Left renal pelvis (tissue), 4 donors: ENCODE measurements around the gene TNC. TPM values are rescaled to one million over a fixed set of nuclear protein-coding genes. Genes with fewer than 3 reads are reported as not detected.

ENCODE experiments used
- DNase-seq, 4 donors: peaks; one replicate each; pipeline ENCODE4 v3.0.0-alpha.2; 2013; ENCODE audit warnings: low read depth in 4 of 4, low spot score in 3 of 4
- polyA plus RNA-seq, 4 donors: library from polyadenylated mRNA; unstranded; fragments of 120-200 nt; gene quantifications; one replicate each; pipeline ENCODE4 v1.2.1, GENCODE V29; 2013; ENCODE audit not compliant: insufficient read length in 4 of 4

Gene TNC
- polyA plus RNA-seq, 4 donors = 228 to 410 (median 350) TPM

GRCh38 chr9:115015018-115015635 lies 102.8 kb downstream of the TNC start:
- peak in 2 of 4 donors; percentile 5 to 22 for DNase-seq

- DNase-seq = no peak
These were observed 103.5 kb downstream of the TNC start for GRCh38 chr9:115014438-115014837.

GRCh38 chr9:115013998-115014397 lies 104.0 kb downstream of the TNC start:
- peak; percentile 19 to 40 (median 28) for DNase-seq

GRCh38 chr9:115012486-115012885 lies 105.5 kb downstream of the TNC start:
- no peak for DNase-seq

- DNase-seq = no peak
These were observed 107.1 kb downstream of the TNC start for GRCh38 chr9:115010874-115011273.

- DNase-seq = no peak
These were observed 109.3 kb downstream of the TNC start for GRCh38 chr9:115008536-115009270.

- DNase-seq = no peak
These were observed 111.3 kb downstream of the TNC start for GRCh38 chr9:115006660-115007059.

GRCh38 chr9:115005322-115005721 lies 112.6 kb downstream of the TNC start:
- no peak for DNase-seq

- DNase-seq = no peak
These were observed 113.4 kb downstream of the TNC start for GRCh38 chr9:115004545-115004944.

GRCh38 chr9:115002371-115003120 lies 115.4 kb downstream of the TNC start:
- no peak for DNase-seq

- DNase-seq = no peak
These were observed 117.7 kb downstream of the TNC start for GRCh38 chr9:115000217-115000639.

GRCh38 chr9:114998326-114998725 lies 119.6 kb downstream of the TNC start:
- no peak for DNase-seq

- no peak for DNase-seq
These were observed 122.2 kb downstream of the TNC start for GRCh38 chr9:114995681-114996221.

GRCh38 chr9:114994768-114995167 lies 123.2 kb downstream of the TNC start:
- no peak for DNase-seq

GRCh38 chr9:114991861-114992260 lies 126.1 kb downstream of the TNC start:
- no peak for DNase-seq

- DNase-seq = no peak
These were observed 127.1 kb downstream of the TNC start for GRCh38 chr9:114990901-114991300.

GRCh38 chr9:114989600-114990410 lies 128.2 kb downstream of the TNC start:
- no peak for DNase-seq

GRCh38 chr9:114988962-114989599 lies 128.9 kb downstream of the TNC start:
- no peak for DNase-seq

- no peak for DNase-seq
These were observed 130.8 kb downstream of the TNC start for GRCh38 chr9:114987116-114987515.

GRCh38 chr9:114985959-114986501 lies 131.9 kb downstream of the TNC start:
- no peak for DNase-seq
